T47D (cell line): Measurements from ENCODE around the gene FHIT.
A peak's percentile ranks its signal among the peaks of the same experiment; 100 is the strongest.

ENCODE experiments used
- DNase-seq, 2 experiments: peaks; one replicate each; pipeline versions ENCODE4 v3.0.0 to v3.0.0-alpha.2; 2011 to 2012; ENCODE audit warnings: low read depth in 1 of 2, low spot score in 1 of 2
- JUND ChIP-seq: IDR thresholded peaks from 2 replicates; pipeline ENCODE4 v1.6.1; 2012; ENCODE audit warnings: low read depth
- in situ Hi-C: cut with HindIII; loops from 2 replicates; pipeline ENCODE4 v1.10.0; 2016; ENCODE audit warnings: low sequenced_read_pairs, low pct_unique_long_range_greater_than_20kb

FHIT gene

GRCh38 chr3:59982510-59982909, 1268.7 kb downstream of the FHIT start:
- in situ Hi-C loops, result no loop called here
- TF ChIP-seq JUND, result no peak
- no peak for DNase-seq

GRCh38 chr3:59981377-59981776, 1269.9 kb downstream of the FHIT start:
- peak in 1 of 2 experiments; percentile 13 for DNase-seq
- in situ Hi-C loops, result no loop called here
- TF ChIP-seq JUND, result no peak

GRCh38 chr3:59980576-59980975, 1270.7 kb downstream of the FHIT start:
- no peak for TF ChIP-seq JUND
- DNase-seq, result no peak
- in situ Hi-C loops, result no loop called here

DNA sequence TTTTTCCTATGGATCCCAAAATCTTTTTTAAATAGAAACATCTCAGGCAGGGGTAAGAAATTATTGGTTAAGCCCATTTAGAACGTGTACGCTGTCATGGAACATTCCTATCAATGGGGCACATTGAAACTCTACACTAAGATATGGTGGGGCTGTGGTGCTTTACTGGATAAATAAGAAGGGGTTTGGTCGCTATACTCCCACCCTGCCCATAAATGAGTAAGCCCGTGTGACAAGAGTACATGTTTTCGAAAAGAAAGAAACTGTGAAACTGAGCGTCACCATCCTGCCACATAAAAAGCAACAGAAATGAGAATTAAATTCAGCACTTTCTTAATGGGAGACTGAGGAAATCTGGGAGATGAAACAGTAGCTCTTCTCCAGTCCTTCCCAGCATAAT, 1271.7 kb downstream of the FHIT start:
- no peak for TF ChIP-seq JUND
- in situ Hi-C loops, result no loop called here
- DNase-seq, result no peak

DNA sequence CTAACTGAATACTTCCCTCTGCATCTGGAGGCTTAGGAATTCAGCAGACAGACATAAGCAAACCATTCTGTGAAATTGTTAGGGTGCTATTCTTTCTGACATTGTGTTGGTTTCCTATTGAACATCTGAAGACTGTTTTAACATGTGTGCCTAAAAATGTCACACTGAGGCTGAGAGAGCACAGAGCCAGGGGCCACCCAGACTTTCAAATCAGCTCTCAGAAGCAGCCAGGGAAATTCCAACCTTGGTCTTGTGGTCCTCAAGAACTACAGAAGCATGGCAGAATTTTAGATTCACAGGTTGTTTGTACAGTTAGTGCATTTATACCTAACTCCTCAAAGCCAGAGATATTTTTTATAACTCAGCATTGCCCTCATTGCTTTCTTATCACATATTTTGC, 1272.3 kb downstream of the FHIT start:
- in situ Hi-C loops, result no loop called here
- no peak for DNase-seq
- TF ChIP-seq JUND, result no peak

- no peak for TF ChIP-seq JUND
- no peak for DNase-seq
- in situ Hi-C loops, result no loop called here
Measured at GRCh38 chr3:59970796-59971195, 1280.5 kb downstream of the FHIT start.

DNA sequence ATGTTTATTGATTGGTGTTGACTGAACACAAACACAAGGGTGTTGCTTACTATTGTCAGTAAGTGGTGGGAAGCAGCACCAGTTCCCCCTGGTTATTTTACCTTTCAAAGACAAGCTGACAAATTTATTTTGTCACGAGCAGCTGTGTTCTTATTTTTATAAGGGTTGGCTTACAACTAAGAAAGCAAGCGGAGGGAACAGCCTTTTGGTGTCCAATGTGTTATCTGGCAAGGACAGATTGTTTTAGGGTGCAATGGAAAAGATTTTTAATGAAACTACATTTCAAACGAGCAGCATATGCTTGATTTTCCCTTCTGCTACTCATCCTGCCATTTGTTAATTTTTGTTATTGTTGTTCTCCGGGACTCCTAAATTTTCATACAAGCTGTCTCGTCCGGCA, 1280.9 kb downstream of the FHIT start:
- DNase-seq, result no peak
- TF ChIP-seq JUND, result no peak
- in situ Hi-C loops, result no loop called here

DNA sequence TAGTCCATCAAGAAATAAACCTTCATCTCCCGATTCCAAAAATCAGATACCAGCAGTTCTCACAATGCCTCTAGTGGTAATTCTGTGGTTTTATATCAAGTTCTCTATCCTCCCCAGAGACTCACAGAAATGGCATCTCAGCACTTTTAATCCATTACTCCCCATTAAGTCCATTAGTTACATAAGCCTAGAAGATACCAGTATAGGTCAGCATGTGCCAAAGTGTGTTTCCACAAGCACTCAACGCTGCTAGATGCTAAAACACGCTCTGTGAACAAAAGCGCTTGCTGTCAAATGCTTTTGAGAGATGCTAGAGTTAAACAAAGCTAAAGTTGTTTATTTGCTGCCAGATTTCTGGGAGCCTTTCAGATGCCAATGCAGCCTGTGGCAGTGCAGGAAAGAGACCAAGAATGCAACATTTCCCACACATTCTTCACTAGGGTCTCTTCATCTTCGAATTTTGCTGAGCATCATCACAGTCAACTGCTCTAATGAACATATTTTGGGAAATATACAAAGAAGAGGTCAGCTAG, 1282.7 kb downstream of the FHIT start:
- in situ Hi-C loops, result no loop called here
- no peak for DNase-seq
- no peak for TF ChIP-seq JUND

- no peak for DNase-seq
- in situ Hi-C loops, result no loop called here
- TF ChIP-seq JUND, result no peak
Measured at GRCh38 chr3:59963676-59964075, 1287.6 kb downstream of the FHIT start.

DNA sequence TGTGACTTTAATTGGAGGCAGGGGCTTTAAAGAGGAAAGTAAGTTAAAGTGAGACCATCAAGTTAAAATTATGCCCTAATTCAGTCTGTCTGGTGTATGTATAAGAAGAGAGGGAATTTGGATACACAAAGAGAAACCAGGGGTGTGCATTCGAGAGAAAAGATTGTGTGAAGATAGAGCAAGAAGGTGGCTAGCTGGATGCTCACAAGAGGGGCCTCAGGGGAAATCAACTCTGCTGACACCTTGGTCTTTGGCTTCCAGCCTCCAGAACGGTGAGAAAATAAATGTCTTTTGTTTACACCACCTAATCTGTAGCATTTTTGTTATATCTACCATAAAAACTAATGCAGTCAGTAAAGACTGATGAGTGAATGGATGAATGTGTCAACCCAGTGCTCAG, 1294.1 kb downstream of the FHIT start:
- DNase-seq, result no peak
- TF ChIP-seq JUND, result no peak
- in situ Hi-C loops, result no loop called here

DNA sequence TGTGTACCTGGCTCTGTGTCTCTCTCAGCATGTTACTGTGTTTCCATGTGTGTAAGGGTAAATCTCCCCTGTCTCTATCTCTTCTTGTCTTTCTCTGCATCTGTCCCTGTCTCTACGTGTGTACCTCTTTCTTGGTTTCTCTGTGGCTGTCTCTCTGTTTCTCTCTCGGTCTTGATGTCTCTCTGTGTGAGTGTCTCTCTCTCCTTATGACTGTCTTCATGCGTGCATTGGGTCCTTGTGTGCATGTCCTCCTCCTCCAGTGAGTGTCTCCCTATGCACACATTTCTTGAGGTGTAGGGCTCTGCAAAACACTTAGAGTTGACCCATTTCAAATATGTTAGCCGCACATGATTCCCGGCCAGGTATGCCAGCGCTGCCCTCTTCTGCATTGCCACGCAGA, 1298.1 kb downstream of the FHIT start:
- DNase-seq, result peak in 1 of 2 experiments; percentile 1
- TF ChIP-seq JUND, result no peak
- in situ Hi-C loops, result no loop called here

- no peak for DNase-seq
- in situ Hi-C loops, result no loop called here
Measured at GRCh38 chr3:59949311-59949710, 1301.9 kb downstream of the FHIT start.

DNA sequence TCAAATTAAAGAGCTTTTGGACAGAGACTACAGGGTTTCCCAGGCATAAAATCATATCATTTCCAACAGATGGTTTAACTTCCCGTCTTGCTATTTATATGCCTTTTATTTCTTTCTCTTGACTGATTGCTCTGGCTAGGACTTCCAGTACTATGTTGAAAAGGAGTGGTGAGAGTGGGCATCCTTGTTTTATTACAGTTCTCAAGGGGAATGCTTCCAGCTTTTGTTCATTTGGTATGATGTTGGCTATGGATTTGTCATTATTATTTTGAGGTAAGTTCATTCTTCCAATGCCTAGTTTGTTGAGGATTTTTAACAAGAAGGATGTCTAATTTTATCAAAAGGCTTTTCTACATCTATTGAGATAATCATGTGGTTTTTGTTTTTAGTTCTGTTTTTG, 1304.9 kb downstream of the FHIT start:
- in situ Hi-C loops, result no loop called here
- no peak for TF ChIP-seq JUND
- DNase-seq, result no peak

More at GRCh38 chr3:59949311-59949710, 1301.9 kb downstream of the FHIT start:
- TF ChIP-seq JUND, result no peak

DNA sequence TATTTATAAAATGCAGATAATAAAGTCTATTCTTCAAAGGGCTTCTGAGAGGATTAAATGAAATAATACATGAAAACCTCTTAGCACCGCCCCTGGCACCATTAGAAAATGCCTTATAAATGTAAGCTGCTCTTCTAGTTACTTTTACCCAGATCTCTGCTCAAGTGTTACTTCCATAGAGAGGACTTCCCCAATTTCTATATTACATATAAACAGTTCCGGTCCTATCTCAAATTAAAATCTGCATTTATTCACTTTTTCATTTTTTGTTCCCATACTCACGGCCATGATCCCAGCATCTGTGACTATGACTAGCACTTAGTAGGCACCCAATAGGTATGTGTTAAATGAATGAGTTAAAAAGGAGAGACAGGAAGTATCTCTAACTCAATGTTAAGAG, 1310.5 kb downstream of the FHIT start:
- DNase-seq, result no peak
- TF ChIP-seq JUND, result no peak
- in situ Hi-C loops, result no loop called here
